NB4 (cell line): ENCODE results near the gene SLC39A8.
"Not testable (repeated sequence)": the region's sequence is repeated elsewhere in the genome, so short reads cannot be mapped to it uniquely, and the experiment has no call there.

Source experiments
- DNase-seq: peaks from one replicate; pipeline ENCODE4 v3.0.0; 2010; ENCODE audit warnings: low read depth
- H3K4me3 ChIP-seq: one replicate; pipeline ENCODE4 v1.5.1; 2011; ENCODE audit warnings: mild to moderate bottlenecking, low read depth, low read length, moderate library complexity
- CTCF ChIP-seq: IDR thresholded peaks from one replicate; pipeline ENCODE4 v1.5.1; 2012; ENCODE audit warnings: low read depth, low read length
- MYC ChIP-seq: IDR thresholded peaks from 2 replicates; pipeline ENCODE4 v1.6.1; 2011; ENCODE audit warnings: low read depth, low read length
- POLR2A ChIP-seq: IDR thresholded peaks from 2 replicates; pipeline ENCODE4 v1.6.1; 2011; ENCODE audit warnings: mild to moderate bottlenecking; ENCODE audit not compliant: insufficient read length; ENCODE audit errors: extremely low read depth
- TF ChIP-seq, protein P1 (sequence below): IDR thresholded peaks from 2 replicates; pipeline ENCODE4 v1.6.1; 2011; ENCODE audit warnings: low read depth, low read length

SLC39A8 gene

GRCh38 chr4:102386966-102387365, 41.7 kb upstream of the SLC39A8 start:
- DNase-seq, result no peak
- no peak for TF ChIP-seq CTCF
- H3K4me3 ChIP-seq, result no peak overlapping the region

DNA sequence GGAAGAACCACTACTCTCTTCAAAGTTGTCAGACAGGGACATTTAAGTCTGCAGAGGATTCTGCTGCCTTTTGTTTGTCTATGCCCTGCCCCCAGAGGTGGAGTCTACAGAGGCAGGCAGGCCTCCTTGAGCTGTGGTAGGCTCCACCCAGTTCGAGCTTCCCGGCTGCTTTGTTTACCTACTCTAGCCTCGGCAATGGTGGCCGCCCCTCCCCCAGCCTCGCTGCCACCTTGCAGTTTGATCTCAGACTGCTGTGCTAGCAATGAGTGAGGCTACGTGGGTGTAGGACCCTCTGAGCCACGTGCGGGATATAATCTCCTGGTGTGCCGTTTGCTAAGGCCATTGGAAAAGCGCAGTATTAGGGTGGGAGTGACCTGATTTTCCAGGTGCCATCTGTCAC, 35.0 kb upstream of the SLC39A8 start:
- DNase-seq, H3K4me3 ChIP-seq: not testable (repeated sequence)

GRCh38 chr4:102362922-102363432, 17.7 kb upstream of the SLC39A8 start:
- no peak overlapping the region for H3K4me3 ChIP-seq

GRCh38 chr4:102358128-102358527, 12.8 kb upstream of the SLC39A8 start:
- H3K4me3 ChIP-seq, result no peak overlapping the region
- DNase-seq, result no peak
- TF ChIP-seq CTCF (no peak), POLR2A (no peak), MYC (no peak)
- TF ChIP-seq, protein P1, sequence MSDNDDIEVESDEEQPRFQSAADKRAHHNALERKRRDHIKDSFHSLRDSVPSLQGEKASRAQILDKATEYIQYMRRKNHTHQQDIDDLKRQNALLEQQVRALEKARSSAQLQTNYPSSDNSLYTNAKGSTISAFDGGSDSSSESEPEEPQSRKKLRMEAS, result no peak

More at GRCh38 chr4:102362922-102363432, 17.7 kb upstream of the SLC39A8 start:
- no peak for DNase-seq
- TF ChIP-seq, protein P1, result no peak
- TF ChIP-seq MYC, result no peak

DNA sequence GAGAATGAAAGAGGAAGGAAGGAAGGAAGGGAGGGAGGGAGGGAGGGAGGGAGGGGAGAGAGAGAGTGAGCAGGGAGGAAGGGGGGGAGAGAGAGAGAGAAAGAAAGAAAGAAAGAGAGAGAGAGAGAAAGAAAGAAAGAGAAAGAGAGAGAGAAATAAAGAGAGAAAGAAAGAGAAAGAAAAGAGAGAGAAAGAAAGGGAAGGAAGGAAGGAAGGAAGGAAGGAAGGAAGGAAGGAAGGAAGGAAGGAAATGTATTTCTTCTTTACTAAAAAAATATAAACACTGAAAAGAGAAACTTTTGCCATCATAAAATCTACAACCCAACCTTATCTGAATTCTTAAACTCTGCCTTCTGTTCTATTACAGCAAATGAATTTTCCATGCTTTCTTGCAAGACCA, 12.4 kb upstream of the SLC39A8 start:
- not testable (repeated sequence) for DNase-seq

GRCh38 chr4:102356562-102357202, 11.4 kb upstream of the SLC39A8 start:
- H3K4me3 ChIP-seq, result no peak overlapping the region
- no peak for DNase-seq
- TF ChIP-seq POLR2A (no peak), MYC (no peak), CTCF (no peak)
- TF ChIP-seq, protein P1, result no peak

More for the DNA sequence above, 12.4 kb upstream of the SLC39A8 start:
- H3K4me3 ChIP-seq, result not testable (repeated sequence)

DNA sequence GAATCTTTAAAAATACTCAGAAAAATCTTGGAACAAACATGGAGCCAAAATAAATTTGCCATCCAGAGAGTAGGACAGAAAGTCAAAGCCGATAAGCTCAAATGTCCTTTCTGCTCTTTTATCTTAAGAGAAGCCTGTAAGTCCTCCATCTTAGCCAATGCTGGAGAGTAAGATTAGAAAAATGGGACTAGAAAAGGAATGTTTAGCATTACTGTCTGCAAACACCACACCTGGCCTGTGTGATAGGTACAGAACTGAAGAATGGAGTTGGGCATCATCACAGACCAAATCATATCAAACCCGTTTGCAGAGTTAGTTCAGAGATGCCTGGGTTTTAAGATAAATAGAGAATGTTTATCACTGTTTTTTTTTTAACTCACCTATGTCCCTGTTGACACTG, 10.5 kb upstream of the SLC39A8 start:
- no peak for DNase-seq
- H3K4me3 ChIP-seq, result no peak overlapping the region
- no peak for TF ChIP-seq MYC
- no peak for TF ChIP-seq POLR2A
- TF ChIP-seq, protein P1, result no peak
- no peak for TF ChIP-seq CTCF
